NCI-H526 treated with DMSO at 0.1 percent for 48 hours (cell line): Measurements from ENCODE around the gene DUSP1.

Source experiments
- DNase-seq: peaks from one replicate; lab custom pipeline; 2025; lab: John Stamatoyannopoulos, UW

DUSP1 gene

DNA sequence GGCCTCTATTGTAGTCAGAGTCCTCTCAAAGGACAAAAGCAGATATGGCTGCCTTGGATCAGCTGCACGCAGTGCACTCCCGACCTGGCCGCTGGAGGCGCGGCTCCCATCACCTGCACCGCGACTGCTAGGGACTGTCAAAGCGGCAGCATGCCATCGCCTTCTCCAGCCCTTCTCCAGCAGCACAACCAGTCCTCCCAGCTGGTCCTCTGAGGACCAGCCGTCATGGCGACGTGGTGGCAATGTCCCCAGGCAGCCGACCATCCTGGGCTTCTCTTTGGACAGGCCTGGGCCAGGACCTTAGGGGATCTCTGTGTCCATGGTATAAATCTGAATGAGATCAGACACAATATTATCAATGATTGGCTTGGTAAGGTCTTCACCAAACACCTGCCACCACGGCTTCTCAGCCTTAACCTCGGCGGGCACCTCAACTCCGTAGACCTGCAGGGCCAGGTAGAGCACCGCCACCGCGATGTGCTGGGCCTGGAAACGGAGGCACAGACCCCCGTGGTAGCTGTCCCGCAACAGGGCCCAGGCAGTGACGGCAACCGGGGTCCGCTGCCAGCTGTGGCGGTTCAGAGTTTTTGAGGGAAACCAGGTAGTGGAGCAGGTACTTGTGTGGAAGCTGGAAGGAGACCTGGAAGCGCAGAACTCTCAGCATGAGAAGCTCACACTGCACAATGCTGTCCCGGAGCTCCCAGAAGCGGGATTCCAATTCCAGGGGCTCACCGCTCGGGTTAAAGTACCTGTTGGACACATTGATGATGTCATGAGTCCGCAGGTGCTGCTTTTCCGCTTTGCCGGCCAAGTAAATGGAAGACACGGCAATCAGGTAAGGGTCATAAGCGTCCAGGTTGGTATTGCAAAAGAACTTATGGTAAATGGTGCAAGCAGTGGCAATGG is 8.5 kb downstream of the DUSP1 start:
- DNase-seq, result no peak

DNA sequence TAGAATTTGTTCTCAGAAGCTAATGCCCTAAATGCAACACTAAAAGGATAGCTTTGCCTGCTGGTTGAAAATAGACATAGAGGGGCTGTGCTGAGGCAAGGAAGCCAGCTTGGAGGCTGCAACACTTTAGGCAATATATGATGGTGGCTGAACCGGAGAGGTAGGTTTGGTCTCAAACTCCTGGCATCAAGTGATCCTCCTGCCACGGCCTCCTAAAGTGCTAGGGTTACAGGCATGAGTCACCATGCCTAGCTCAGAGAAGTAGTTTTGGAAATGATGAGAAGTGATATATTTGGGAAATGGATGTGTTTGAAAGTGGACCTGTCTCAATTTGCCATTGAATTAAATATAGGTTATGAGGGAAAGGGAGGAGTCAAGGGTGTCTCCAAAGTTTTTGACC is 10.0 kb downstream of the DUSP1 start:
- DNase-seq, result no peak

DNA sequence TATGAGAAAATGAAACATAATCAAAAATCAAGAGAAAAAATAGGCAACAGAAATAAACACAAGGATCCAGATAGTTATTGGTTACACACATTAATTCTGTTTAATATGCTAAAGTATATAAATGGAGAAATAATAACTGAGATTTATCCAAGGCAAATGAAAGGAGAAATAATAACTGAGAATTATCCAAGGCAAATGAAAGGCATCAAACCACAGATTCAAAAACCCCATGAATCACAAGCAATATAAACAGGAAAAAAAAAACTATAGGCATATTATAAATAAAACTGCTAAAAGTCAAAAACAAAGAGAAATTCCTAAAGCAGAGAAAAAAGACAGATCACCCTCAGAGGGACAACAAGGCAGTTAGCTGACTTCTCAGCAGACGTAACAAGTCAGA is 10.9 kb downstream of the DUSP1 start:
- DNase-seq, result no peak

DNA sequence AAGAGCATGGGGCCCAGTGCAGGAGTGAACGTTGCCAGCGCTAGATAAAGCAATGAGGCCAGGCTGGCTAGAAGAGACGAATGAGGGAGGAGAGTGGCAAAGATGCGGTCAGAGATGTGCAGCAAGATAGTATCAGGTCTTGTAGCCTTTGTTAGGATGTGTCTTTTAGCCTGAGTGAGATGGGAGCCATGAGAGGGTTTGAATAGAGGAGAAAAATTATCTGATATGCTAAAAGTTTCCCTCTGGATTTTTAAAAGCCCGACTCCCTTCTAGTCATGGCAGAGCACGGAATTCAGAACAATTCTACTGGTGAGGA is 12.2 kb downstream of the DUSP1 start:
- DNase-seq, result no peak

DNA sequence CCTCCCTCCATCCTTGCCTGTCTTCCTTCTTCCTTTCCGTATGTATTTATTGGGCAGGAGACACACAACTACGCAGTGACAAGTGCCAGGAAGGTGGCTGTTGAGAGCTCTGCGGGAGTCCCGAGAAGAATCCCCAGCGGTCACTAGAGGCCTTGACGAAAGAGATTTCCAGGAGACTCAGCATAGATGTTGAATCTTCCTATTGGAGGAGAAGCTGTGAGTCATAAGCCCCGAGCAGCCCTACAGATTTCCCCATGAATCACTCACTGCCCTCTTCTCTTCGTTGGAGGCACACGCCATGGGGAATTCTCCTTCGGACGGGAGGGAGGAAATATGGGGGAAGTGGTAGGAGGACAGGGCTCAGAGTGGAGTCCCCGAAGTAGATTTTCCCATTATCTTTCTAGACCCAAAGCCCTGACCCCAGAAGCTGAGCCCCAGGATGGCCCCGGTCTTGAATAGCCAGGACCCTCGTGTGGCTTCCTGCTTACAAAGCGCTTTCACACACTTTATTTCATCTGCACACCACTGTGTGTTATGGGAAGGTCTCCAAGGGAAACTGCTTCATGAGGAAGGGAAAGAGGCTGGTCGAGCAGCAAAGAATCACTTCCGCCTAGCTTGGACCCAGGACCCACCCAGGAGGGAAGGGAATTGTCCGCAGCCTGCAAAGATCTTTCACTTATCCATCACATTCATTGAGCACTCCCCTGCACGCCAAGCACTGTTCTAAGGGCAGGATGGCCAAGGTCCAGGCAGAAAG is 12.7 kb downstream of the DUSP1 start:
- DNase-seq, result no peak

DNA sequence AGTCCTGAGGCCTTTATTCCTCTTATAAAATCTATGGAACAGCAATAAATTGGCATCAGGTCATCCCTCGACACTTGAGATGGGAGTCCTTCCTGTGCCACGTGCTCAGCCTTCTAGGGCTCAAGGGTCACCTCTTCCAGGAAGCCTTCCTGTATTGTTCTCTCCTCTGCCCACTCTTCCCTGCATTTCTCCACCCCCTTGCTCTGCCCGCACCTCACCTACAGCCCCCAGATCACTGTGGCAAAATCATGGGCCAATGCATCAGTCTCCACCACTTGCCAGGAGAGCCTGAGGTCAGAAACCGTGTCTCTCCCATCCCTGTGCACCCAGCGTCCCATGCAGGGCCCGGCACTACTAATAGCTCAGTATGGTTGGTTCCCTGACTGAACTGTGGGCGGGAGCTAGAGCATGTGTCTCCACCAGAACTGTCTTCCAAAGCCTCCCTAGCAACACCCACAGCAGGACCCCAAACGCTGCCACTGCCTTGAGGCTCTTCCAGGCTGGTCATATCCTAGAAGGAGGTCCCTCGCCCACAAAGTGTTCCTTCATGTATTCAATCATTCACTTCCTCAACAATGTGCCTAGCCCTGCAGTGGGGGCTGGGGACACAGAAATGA is 13.5 kb downstream of the DUSP1 start:
- no peak for DNase-seq

DNA sequence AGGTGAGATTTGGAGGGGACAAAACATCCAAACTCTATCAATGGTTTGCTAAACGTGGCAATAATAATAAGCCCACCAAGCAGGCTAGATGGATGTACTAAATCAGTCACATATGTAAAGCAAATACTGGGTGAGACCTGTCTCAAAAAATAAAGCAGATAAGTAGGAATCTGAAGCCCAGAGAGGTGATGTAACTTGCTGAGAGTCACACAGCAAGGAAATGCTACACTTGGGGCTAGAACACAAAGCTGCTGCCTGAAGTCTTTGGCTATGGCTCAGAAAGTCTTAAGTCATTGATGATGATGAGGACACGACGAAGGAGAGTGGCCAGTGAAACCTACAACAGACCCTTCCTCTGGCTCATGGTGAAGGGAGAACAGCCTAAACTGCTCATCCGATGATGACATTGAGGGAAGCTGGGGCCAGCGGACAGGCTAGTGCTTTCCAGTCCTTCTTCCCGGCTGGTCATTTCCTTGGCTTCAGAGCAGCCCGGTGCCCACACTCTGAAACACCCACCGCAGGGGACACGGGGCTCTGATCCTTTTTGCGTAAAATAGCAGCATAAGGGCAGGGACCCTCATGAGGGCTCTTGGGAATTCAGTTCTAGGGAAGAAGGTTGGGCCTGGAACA is 14.1 kb downstream of the DUSP1 start:
- no peak for DNase-seq

DNA sequence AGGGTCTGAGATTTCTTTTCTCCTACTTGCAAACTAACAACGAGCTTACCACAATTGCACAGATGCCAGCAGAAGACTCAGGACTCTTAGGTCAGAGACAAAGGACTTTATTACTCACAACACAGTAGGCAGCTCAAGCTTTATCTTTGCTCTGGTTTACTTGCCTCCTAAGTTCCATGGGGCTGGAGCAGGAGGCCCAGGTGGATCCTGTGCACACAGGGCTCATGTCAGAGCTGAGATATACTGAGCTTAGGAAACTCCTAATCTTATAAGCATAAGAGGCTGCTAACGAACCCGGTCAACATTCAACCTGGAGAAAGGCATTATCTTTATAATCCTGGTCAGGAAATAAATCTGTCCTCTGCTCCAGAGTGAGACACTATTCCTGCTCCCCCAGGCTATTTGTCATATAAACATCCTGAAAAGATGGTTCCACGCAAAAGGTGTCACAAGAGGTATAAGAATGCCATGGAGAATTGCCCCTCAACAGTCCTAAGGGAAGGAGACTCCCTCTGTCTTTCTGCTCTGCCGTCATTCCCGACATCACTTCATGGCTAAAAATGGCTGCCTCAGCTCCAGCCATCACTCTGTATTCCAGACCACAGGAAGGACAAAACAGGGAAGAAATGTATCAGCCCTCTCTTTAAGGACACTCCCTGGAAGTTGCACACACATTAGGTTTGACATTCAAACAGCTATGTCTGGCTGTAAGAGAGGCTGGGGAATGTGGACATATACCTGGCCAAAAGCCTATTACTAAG is 16.2 kb downstream of the DUSP1 start:
- DNase-seq, result no peak

DNA sequence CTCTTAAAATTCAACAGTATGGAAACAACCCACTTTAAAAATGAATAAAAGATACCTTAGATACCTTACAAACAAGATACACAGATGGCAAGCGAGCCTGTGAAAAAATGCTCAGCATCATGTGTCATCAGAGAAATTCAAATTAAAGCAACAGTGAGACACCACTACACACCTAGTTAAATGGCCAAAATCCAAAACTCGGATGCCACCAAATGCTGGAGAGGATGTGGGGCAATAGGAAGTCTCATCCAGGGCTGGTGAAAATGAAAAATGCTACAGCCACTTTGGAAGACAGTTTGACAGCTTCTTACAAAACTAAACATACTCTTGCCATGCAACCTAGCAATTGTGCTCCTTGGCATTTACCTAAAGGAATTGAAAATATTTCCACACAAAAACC is 17.9 kb downstream of the DUSP1 start:
- no peak for DNase-seq

DNA sequence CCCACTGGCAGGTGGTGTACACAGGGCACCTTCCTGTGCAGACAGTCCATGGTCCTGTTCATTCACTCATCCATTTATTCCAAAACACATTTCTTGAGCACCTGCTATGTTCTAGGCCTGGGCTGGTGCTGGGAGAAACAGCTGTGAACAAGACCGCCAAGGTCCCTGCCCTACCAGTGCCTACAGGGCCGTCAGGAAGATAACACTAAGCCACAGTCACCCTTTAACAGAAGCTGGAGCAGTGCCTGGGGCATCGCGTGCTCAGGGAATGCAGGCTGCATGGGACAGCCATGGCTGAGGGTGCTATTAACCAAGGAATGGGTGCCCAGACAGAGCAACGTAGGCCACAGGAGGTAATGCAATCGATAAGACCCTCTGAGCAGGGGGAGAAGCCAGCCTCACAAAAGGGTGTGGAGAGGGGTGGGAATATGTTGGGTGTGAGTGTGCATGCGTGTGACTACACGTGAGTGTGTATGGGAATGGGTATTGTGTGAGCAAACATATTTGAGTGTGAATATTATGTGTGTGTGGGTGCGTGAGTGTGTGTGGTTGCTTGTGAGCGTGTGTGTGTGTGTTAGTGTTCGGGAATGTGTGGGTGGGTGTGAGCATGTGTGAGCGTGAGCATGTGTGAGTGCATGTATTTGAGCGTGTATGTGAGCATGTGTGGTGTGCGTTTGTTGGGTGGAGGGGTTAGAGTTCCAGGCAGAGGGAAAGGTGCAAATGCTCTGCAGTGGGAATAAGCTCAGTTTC is 19.1 kb downstream of the DUSP1 start:
- no peak for DNase-seq

DNA sequence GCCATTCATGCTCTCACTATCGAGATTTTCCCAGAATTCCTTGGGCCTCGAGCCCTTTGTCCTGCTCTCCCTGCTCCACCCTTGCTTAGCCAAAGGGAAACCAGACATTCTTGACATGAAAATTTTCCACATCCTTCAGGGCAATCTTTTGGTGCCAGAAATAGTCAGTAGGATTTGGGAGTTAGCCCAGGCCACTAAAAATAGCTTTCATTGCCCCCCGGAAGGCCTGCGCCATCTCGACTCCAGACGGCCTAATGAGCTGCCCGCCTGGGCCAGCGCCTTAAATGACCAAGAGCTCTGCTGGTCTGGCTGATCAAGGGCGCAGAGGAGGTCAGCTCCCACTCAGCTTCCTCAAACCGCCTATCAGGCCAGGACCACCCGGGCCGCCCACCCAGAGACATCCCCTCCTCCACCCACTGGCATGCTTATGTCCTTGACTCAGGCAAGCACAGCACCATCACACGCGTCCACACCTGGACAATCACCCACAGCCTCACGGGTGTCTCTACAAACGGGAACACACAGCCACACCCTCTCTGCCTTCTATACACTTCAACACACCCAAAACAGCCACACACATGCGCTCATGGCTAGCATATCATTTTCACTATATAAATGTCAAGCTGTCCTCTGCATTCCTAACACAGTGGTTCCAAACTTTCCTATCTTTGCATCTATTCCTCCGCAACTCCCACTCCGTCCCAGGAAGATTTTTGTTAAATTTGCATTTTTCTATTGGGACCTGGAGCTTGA is 20.9 kb downstream of the DUSP1 start:
- DNase-seq, result no peak

DNA sequence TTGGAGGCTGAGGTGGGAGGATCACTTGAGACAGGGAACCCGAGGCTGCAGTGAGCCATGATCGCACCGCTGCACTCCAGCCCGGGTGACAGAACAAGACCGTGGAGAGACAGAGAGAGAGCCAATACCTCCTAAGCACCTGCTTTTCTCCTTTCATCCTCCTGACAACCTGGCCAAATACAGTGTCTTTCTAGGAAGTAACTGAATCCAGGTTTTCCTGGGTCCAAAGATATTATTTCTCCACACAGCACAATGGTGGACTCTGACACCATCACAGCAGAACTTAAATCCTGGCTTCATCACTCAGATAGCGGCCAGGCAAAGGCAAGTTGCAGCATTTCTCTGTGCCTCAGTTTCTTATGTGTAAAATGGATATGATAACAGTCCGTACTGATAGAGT is 21.9 kb downstream of the DUSP1 start:
- no peak for DNase-seq

DNA sequence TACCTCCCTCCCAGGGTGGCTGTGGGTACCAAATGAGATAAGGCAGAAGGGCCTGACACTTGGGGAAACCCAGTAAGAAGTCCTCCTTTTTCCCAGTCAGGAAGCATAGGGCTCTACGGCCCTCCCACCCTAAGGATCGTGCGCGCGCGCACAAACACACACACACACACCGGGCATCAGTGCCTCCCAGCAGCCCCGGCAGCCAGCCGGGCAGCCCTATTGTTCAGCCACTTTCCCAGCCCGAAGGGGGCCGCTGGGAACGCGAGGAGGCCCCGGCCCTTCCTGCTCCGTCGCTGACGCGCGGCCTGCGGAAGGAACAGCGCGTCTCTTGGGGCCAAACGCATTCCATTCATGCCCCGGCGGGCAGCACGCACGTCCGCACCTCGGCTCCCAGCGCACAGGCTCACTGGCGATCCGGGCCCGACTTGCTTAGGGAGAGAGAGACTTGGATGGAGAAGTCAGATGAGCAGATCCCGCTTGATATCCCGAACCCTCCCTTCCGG is 22.6 kb downstream of the DUSP1 start:
- no peak for DNase-seq

DNA sequence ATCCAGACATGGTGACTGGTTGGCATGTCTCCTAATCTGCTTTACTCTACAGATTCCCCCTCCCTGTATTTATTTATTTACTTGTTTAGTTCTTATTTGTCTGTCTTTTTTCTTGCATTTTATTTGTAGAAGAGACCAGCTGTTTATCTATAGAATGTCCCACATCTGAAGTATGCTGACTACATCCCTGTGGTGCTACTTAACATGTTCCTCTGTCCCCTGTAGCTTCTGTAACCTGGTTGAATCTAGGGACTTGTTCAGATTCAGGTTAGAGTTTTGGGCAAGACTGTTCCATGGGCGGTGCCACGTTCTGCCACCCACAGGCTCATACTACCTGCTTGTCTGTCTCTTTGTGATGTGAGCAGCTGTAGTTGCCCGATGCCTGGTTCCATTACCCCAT is 23.5 kb downstream of the DUSP1 start:
- no peak for DNase-seq

DNA sequence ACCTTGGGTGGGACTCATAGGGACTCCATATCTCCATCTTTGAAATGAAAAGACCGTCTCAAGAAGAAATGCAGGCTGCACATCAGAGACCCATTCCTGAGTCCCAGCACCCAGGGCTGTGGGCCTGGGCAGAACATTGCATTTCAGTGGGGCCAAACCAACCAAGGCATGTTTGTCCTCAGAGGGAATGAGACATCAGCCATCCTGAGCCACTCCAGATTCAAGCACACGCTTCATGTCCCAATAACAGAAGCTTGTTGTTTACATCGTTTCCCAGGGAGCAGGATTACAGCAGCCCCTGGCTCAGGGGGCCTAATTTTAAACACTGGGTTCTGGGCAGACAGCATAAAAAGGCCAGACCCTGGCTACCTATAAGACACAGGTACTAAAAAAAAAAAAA is 24.3 kb downstream of the DUSP1 start:
- DNase-seq, result no peak

DNA sequence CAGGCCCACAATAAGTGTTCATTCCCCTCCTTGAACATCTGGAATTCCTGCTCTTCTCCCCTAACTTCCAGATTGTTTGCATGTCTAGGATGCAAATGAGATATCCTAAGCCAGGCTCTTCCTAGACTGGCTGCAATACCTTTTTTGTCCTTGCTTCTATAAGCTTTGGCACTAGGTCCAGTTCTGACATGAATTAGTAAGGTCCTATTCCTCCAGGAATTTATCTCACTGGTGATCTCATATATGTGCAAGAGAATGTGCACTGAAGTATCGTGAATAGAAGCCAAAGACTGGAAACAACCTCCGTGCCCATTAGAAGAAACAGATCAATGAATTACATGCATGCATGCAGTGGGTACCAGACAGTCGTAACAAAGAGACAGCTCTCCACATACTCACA is 25.2 kb downstream of the DUSP1 start:
- no peak for DNase-seq

DNA sequence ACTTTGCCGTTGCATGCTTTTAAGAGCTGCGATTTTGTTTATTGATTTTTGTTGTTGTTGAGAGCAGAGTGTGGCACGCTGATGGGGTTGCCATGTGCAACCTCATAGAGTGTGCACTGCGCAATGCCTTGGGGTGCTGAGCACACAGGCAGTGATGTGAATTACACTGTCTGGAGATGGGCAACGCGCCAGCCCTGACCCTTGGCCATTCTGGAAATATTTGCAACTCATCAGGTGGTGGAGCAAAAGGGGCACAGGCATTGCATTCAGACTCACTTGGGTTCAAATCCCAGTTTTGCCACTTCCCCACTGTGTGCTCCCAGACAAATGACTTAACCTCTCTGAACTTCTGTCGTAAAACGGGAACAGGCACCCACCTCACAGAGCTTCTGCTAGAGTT is 25.6 kb downstream of the DUSP1 start:
- DNase-seq, result no peak

DNA sequence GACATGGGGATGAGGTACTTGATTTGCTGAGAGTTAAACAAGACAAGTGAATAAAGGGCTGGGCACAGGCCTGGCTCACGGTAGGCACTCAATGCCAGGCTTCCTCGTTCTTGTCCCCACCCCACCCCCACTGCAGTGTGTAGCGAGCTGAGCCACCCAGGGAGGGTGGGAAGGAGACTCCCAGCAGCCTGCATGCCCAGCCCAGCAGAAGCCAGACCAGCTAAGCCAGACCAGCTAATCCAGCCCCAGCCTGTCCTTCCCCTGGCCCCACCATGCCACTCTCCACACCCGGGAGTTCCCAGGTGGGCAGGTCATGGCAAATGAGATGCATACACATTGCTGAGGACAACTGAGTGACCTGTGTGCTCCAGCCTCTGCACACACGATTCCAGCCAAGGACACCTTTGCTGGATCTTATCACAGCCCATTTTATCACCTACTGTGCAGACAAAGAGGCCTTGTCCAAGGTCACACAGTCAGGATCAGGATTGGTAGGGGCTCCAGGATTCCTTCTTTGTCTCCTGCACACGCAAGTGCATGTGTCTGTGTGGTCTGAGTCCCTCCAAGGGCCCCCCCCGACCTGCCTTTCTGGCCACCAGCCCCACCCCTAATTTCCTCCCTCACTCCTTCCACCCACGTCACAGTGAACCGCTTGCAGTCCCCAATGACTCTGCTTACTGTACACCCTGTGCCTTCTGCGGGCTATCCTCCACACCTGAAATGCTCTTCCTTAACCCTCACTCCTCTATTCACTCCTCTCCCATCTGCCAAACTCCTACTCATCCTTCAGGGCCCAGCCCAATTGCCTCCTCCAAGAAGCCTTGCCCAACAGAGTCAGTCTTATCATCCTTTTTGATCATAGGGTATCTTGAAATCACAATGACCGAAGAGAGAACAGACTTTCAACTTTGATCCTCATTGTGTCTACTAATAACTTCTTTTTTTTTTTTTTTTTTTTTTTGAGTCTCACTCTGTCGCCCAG is 26.6 kb downstream of the DUSP1 start:
- DNase-seq, result no peak
